Neural cell (in vitro differentiated cells): ENCODE measurements around the gene UCK1. TPM values are rescaled to one million over a fixed set of nuclear protein-coding genes. Genes with fewer than 3 reads are reported as not detected.

Experiments
- H2AFZ ChIP-seq: fragments of 200-600, 300-800 bp; sonication (generic), shearing (Covaris generic); 2 replicates; pipeline ENCODE4 v1.6.0; 2014; ENCODE audit warnings: low read depth, mild to moderate bottlenecking, antibody characterized with exemption, low read length, moderate library complexity
- H3F3A ChIP-seq: fragments of 200-600 bp; shearing (Covaris generic); 2 replicates; pipeline ENCODE4 v1.6.1; 2016; ENCODE audit warnings: mild to moderate bottlenecking, moderate library complexity, mixed read lengths, antibody characterized with exemption, low read length; ENCODE audit not compliant: insufficient read depth, poor library complexity, severe bottlenecking
- H3K27ac ChIP-seq: fragments of 200-600, 300-800 bp; sonication (generic), shearing (Covaris generic); 2 replicates; pipeline ENCODE4 v1.5.1; 2014; ENCODE audit warnings: mild to moderate bottlenecking, low read length, moderate library complexity
- H3K27me3 ChIP-seq: fragments of 300-800, 200-600 bp; sonication (generic), shearing (Covaris generic); 2 replicates; pipeline ENCODE4 v1.6.0; 2014; ENCODE audit warnings: mild to moderate bottlenecking, low read depth, low read length, moderate library complexity; ENCODE audit not compliant: insufficient read depth
- H3K36me3 ChIP-seq: fragments of 300-800, 200-600 bp; sonication (generic), shearing (Covaris generic); 2 replicates; pipeline ENCODE4 v1.5.1; 2014; ENCODE audit warnings: mild to moderate bottlenecking, antibody characterized with exemption, low read length, moderate library complexity; ENCODE audit not compliant: insufficient read depth
- H3K4me2 ChIP-seq: fragments of 300-800, 200-600 bp; sonication (generic), shearing (Covaris generic); 2 replicates; pipeline ENCODE4 v1.6.0; 2014; ENCODE audit warnings: mild to moderate bottlenecking, low read length
- H3K4me3 ChIP-seq: fragments of 300-800, 200-600 bp; sonication (generic), shearing (Covaris generic); 2 replicates; pipeline ENCODE4 v1.5.1; 2014; ENCODE audit warnings: mild to moderate bottlenecking, low read length, moderate library complexity
- H3K79me2 ChIP-seq: fragments of 200-600 bp; shearing (Covaris generic); replicated peaks from 2 replicates; pipeline ENCODE4 v1.6.0; 2014; ENCODE audit warnings: mild to moderate bottlenecking, low read length, moderate library complexity; ENCODE audit not compliant: insufficient read depth
- H3K9ac ChIP-seq: fragments of 300-800, 200-600 bp; sonication (generic), shearing (Covaris generic); 2 replicates; pipeline ENCODE4 v1.6.1; 2016; ENCODE audit warnings: mild to moderate bottlenecking, low read length, mixed read lengths
- H3K9me2 ChIP-seq: fragments of 200-600 bp; shearing (Covaris generic); 2 replicates; pipeline ENCODE4 v1.6.1; 2016; ENCODE audit warnings: mild to moderate bottlenecking, low read length, mixed read lengths; ENCODE audit not compliant: insufficient read depth
- H3K9me3 ChIP-seq: fragments of 200-600, 300-800 bp; sonication (generic), shearing (Covaris generic); 2 replicates; pipeline ENCODE4 v1.6.1; 2016; ENCODE audit warnings: mild to moderate bottlenecking, mixed run types, low read length, moderate library complexity, mixed read lengths
- H4K20me1 ChIP-seq: fragments of 200-600 bp; shearing (Covaris generic); 2 replicates; pipeline ENCODE4 v1.6.1; 2016; ENCODE audit warnings: mild to moderate bottlenecking, mixed run types; ENCODE audit not compliant: insufficient read depth
- EP300 ChIP-seq: fragments of 450-650 bp; conservative IDR thresholded peaks from 2 replicates; pipeline ENCODE4 v1.6.1; 2014; ENCODE audit warnings: antibody characterized with exemption, mild to moderate bottlenecking, moderate library complexity; ENCODE audit not compliant: poor library complexity, severe bottlenecking
- EZH2 ChIP-seq: fragments of 200-600, 300-800 bp; shearing (Covaris generic), sonication (generic); IDR thresholded peaks from 2 replicates; pipeline ENCODE4 v1.6.1; 2014; ENCODE audit warnings: antibody characterized with exemption, low read length, borderline replicate concordance, mild to moderate bottlenecking; ENCODE audit not compliant: insufficient read depth, poor library complexity, severe bottlenecking
- MXI1 ChIP-seq: fragments of 450-650 bp; conservative IDR thresholded peaks from 2 replicates; pipeline ENCODE4 v1.6.1; 2014; ENCODE audit warnings: antibody characterized with exemption, mild to moderate bottlenecking; ENCODE audit not compliant: poor library complexity, severe bottlenecking
- POLR2AphosphoS5 ChIP-seq: IDR thresholded peaks from 2 replicates; pipeline ENCODE4 v1.6.1; 2012
- RAD21 ChIP-seq: fragments of 450-650 bp; conservative IDR thresholded peaks from 2 replicates; pipeline ENCODE4 v1.6.1; 2014; ENCODE audit warnings: antibody characterized with exemption, mild to moderate bottlenecking, moderate library complexity
- SMC3 ChIP-seq: fragments of 450-650 bp; conservative IDR thresholded peaks from 2 replicates; pipeline ENCODE4 v1.6.1; 2014; ENCODE audit warnings: antibody characterized with exemption, mild to moderate bottlenecking, moderate library complexity; ENCODE audit not compliant: poor library complexity
- TAF1 ChIP-seq: IDR thresholded peaks from 2 replicates; pipeline ENCODE4 v1.6.1; 2012; ENCODE audit warnings: low read depth
- polyA plus RNA-seq: library from polyadenylated mRNA; depleted of rRNA; stranded (reverse); fragments of >200 nt; gene quantifications from 2 replicates; pipeline ENCODE4 v1.2.3, GENCODE V29; 2014
- TF ChIP-seq, protein P1 (sequence below): fragments of 450-650 bp; IDR thresholded peaks from 2 replicates; pipeline ENCODE4 v1.5.1; 2014; ENCODE audit warnings: antibody characterized with exemption, mild to moderate bottlenecking, moderate library complexity; ENCODE audit not compliant: poor library complexity, severe bottlenecking
- TF ChIP-seq, protein P2 (sequence below): IDR thresholded peaks from 2 replicates; pipeline ENCODE4 v1.6.1; 2012; ENCODE audit warnings: borderline replicate concordance

Gene UCK1
- polyA plus RNA-seq, 1 donor from 2014 or later: 45.9 TPM

DNA sequence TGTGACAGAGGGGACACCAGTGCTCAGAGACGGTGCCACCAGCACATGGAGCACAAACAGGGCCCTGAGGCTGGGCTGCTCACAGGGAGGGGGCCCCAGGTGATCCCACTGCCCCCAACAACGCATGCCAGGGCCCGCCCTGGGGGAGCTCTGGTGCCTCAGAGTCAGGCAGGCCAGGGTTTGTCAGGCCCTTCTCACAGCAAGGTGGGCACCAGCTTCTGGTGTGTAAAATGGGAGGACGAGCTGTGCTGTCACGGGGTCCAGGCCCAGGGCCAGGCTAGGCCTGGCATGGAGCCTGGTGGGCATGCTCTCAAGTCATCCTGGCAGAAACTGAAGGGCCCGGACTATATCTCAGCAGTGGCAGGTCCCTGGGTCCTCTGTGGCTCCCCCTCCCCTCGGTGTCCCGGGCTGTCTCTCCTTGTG lies 48.7 kb upstream of the UCK1 start:
- Histone ChIP-seq H3K36me3 (no peaks in the 10 kb centered on the region), H3K27ac (no peak overlapping the region), H2AFZ (no peak overlapping the region), H3K79me2 (no peaks in the 10 kb centered on the region), H3K4me3 (no peak overlapping the region), H3K9me3 (no peaks in the 10 kb centered on the region), H3K4me2 (no peak overlapping the region), H3K27me3 (no peaks in the 10 kb centered on the region), H3K9ac (no peak overlapping the region), H3K9me2 (no peaks in the 10 kb centered on the region), H4K20me1 (no peaks in the 10 kb centered on the region), H3F3A (no peaks in the 10 kb centered on the region)
- TF ChIP-seq EZH2: no peak
- TF ChIP-seq EP300: no peak

DNA sequence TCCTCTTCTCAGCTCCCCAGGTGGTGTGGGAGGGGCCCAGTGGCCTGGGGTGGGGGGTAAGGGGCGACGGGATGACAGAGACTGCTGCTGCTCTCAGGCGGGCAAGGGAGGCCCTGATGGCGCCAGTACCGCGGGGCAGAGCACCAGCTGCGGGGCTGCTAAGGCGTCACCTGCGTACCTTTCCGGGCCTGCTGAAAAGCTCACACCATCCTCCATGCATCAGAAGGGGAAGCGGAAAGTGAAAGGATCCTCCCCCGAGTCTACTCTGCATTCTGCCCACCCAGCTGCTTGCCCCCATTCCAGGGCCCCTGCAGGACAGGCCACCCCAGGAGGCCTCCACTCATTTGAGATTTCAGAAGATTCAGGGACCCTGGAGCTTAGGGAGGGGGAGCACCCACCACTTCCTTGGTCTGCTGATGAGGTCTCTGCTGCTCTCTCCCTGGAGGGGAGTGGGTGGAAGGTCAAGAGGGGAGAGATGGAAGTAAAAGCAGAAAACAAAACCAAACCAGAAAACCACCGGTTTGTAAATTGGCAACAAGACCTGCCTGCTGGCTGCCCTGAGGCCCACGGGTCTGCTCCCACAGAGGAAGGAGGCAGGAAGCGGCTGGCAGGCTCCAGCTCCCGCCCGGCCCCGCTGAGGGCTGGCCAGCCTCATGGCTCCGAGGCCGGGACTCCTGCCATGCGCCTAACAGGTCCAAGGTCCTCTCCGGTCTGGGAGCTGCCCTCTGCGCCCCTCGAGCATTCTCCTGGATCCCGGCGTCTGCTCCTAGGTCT lies 47.9 kb upstream of the UCK1 start:
- Histone ChIP-seq H2AFZ (no peak overlapping the region), H3K4me3 (no peak overlapping the region), H4K20me1 (no peaks in the 10 kb centered on the region), H3K9me3 (no peaks in the 10 kb centered on the region), H3K27ac (no peak overlapping the region), H3K4me2 (no peak overlapping the region), H3K27me3 (no peaks in the 10 kb centered on the region), H3K9ac (no peak overlapping the region), H3F3A (no peaks in the 10 kb centered on the region), H3K79me2 (no peaks in the 10 kb centered on the region), H3K36me3 (no peaks in the 10 kb centered on the region), H3K9me2 (no peaks in the 10 kb centered on the region)
- TF ChIP-seq, protein P1, sequence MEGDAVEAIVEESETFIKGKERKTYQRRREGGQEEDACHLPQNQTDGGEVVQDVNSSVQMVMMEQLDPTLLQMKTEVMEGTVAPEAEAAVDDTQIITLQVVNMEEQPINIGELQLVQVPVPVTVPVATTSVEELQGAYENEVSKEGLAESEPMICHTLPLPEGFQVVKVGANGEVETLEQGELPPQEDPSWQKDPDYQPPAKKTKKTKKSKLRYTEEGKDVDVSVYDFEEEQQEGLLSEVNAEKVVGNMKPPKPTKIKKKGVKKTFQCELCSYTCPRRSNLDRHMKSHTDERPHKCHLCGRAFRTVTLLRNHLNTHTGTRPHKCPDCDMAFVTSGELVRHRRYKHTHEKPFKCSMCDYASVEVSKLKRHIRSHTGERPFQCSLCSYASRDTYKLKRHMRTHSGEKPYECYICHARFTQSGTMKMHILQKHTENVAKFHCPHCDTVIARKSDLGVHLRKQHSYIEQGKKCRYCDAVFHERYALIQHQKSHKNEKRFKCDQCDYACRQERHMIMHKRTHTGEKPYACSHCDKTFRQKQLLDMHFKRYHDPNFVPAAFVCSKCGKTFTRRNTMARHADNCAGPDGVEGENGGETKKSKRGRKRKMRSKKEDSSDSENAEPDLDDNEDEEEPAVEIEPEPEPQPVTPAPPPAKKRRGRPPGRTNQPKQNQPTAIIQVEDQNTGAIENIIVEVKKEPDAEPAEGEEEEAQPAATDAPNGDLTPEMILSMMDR: no peak
- TF ChIP-seq TAF1: no peak
- TF ChIP-seq, protein P2, sequence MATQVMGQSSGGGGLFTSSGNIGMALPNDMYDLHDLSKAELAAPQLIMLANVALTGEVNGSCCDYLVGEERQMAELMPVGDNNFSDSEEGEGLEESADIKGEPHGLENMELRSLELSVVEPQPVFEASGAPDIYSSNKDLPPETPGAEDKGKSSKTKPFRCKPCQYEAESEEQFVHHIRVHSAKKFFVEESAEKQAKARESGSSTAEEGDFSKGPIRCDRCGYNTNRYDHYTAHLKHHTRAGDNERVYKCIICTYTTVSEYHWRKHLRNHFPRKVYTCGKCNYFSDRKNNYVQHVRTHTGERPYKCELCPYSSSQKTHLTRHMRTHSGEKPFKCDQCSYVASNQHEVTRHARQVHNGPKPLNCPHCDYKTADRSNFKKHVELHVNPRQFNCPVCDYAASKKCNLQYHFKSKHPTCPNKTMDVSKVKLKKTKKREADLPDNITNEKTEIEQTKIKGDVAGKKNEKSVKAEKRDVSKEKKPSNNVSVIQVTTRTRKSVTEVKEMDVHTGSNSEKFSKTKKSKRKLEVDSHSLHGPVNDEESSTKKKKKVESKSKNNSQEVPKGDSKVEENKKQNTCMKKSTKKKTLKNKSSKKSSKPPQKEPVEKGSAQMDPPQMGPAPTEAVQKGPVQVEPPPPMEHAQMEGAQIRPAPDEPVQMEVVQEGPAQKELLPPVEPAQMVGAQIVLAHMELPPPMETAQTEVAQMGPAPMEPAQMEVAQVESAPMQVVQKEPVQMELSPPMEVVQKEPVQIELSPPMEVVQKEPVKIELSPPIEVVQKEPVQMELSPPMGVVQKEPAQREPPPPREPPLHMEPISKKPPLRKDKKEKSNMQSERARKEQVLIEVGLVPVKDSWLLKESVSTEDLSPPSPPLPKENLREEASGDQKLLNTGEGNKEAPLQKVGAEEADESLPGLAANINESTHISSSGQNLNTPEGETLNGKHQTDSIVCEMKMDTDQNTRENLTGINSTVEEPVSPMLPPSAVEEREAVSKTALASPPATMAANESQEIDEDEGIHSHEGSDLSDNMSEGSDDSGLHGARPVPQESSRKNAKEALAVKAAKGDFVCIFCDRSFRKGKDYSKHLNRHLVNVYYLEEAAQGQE: no peak
- TF ChIP-seq RAD21: no peak
- no peak for TF ChIP-seq EP300
- no peak for TF ChIP-seq POLR2AphosphoS5
- TF ChIP-seq MXI1: no peak

DNA sequence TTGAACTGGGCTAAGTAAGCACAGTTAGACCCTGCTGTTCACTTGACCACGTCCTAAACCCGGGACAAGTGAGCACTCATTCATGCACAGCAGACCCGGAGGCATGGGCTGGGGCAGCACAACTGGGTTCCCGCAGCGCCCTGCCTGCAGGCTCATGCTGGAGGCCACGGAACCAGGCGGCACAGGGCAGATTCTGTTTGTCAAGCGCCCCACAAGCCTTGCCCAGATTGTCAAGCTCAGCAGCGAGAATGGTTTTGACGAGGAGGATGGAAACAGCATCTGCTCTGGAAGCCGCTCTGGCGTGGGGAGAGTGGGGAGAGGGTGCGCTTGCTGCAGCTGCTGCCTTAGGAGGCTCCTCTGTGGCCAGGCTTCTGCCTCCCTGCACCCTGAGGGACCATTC lies 47.0 kb upstream of the UCK1 start:
- H3K36me3 ChIP-seq: no peaks in the 10 kb centered on the region
- H3K27ac ChIP-seq: no peak overlapping the region
- no peaks in the 10 kb centered on the region for H3K9me2 ChIP-seq
- no peak overlapping the region for H3K9ac ChIP-seq
- H4K20me1 ChIP-seq: no peaks in the 10 kb centered on the region
- no peak overlapping the region for H3K4me3 ChIP-seq
- H3K79me2 ChIP-seq: no peaks in the 10 kb centered on the region
- H2AFZ ChIP-seq: no peak overlapping the region
- H3K27me3 ChIP-seq: no peaks in the 10 kb centered on the region
- H3F3A ChIP-seq: no peaks in the 10 kb centered on the region
- H3K9me3 ChIP-seq: no peaks in the 10 kb centered on the region
- no peak overlapping the region for H3K4me2 ChIP-seq
- TF ChIP-seq TAF1 (no peak), MXI1 (no peak), EP300 (no peak), POLR2AphosphoS5 (no peak), SMC3 (no peak), RAD21 (no peak), EZH2 (no peak)
- TF ChIP-seq, protein P1: no peak
- TF ChIP-seq, protein P2: no peak
